ENCODE results near the gene DGKD.

GRCh38 chr2:233451950-233452349 lies 97.7 kb downstream of the DGKD start:
- no peak for TF ChIP-seq PAX5 (IDR thresholded peaks at IDR 0.05; ENCODE audit: insufficient read depth, low read length, severe bottlenecking)
- TF ChIP-seq POLR2AphosphoS5 (IDR thresholded peaks at IDR 0.05; ENCODE audit: low read depth, low read length), result no peak
- TF ChIP-seq TAF1 (IDR thresholded peaks at IDR 0.05; ENCODE audit: low read depth, low read length), result no peak

Measured in GM12891 (cell line).